ENCODE measurements around the gene LYRM9.
A peak's percentile ranks its signal among the peaks of the same experiment; 100 is the strongest.
"Not testable (repeated sequence)": the region's sequence is repeated elsewhere in the genome, so short reads cannot be mapped to it uniquely, and the experiment has no call there.

LYRM9 gene

GRCh38 chr17:27906226-27906580 lies 13.0 kb upstream of the LYRM9 start:
- no peak for DNase-seq (ENCODE audit: low read depth in 2 of 2)

GRCh38 chr17:27905447-27906225 lies 12.5 kb upstream of the LYRM9 start:
- no peak for DNase-seq (ENCODE audit: low read depth in 2 of 2)

GRCh38 chr17:27904534-27905446 lies 11.6 kb upstream of the LYRM9 start:
- DNase-seq (ENCODE audit: low read depth in 2 of 2) = no peak

GRCh38 chr17:27904114-27904513 lies 10.9 kb upstream of the LYRM9 start:
- DNase-seq (ENCODE audit: low read depth in 2 of 2) = no peak

- no peak for DNase-seq (ENCODE audit: low read depth in 2 of 2)
Measured at GRCh38 chr17:27899525-27899924, 6.4 kb upstream of the LYRM9 start.

- no peak for DNase-seq (ENCODE audit: low read depth in 2 of 2)
Measured at GRCh38 chr17:27898096-27898495, 4.9 kb upstream of the LYRM9 start.

GRCh38 chr17:27896701-27897100 lies 3.5 kb upstream of the LYRM9 start:
- no peak for DNase-seq (ENCODE audit: low read depth in 2 of 2)

- DNase-seq (ENCODE audit: low read depth in 2 of 2) = no peak
Measured at GRCh38 chr17:27895940-27896535, 2.9 kb upstream of the LYRM9 start.

GRCh38 chr17:27895123-27895895 lies 2.1 kb upstream of the LYRM9 start:
- no peak for DNase-seq (ENCODE audit: low read depth in 2 of 2)

GRCh38 chr17:27893841-27894503 lies 807 bp upstream of the LYRM9 start:
- no peak for DNase-seq (ENCODE audit: low read depth in 2 of 2)

- no peak for DNase-seq (ENCODE audit: low read depth in 2 of 2)
Measured at GRCh38 chr17:27892542-27892865, 661 bp downstream of the LYRM9 start.

- no peak for DNase-seq (ENCODE audit: low read depth in 2 of 2)
Measured at GRCh38 chr17:27891841-27892240, 1.3 kb downstream of the LYRM9 start.

GRCh38 chr17:27889711-27890251 lies 3.4 kb downstream of the LYRM9 start:
- DNase-seq (ENCODE audit: low read depth in 2 of 2) = no peak

GRCh38 chr17:27888945-27889344 lies 4.2 kb downstream of the LYRM9 start:
- no peak for DNase-seq (ENCODE audit: low read depth in 2 of 2)

- DNase-seq (ENCODE audit: low read depth in 2 of 2) = no peak
Measured at GRCh38 chr17:27888067-27888466, 5.1 kb downstream of the LYRM9 start.

- DNase-seq (ENCODE audit: low read depth in 2 of 2) = not testable (repeated sequence)
Measured at GRCh38 chr17:27886348-27886906, 6.7 kb downstream of the LYRM9 start.

- no peak for DNase-seq (ENCODE audit: low read depth in 2 of 2)
Measured at GRCh38 chr17:27882162-27882840, 10.9 kb downstream of the LYRM9 start.

GRCh38 chr17:27879987-27880608 lies 13.1 kb downstream of the LYRM9 start:
- DNase-seq (ENCODE audit: low read depth in 2 of 2) = peak; percentile 20 to 36

- DNase-seq (ENCODE audit: low read depth in 2 of 2) = no peak
Measured at GRCh38 chr17:27878776-27879562, 14.2 kb downstream of the LYRM9 start.

Data from stimulated activated CD8-positive, alpha-beta memory T cell treated with anti-CD3 and anti-CD28 coated beads, Interleukin-7, amount 100 ng/mL, for 1 hour (primary cell).